Measurements from ENCODE around the gene VAT1L.
A peak's percentile ranks its signal among the peaks of the same experiment; 100 is the strongest.

Gene VAT1L

GRCh38 chr16:77843405-77843804 is 55.0 kb downstream of the VAT1L start:
- no peak for DNase-seq
- Histone ChIP-seq H3K36me3 (replicated peaks) (no peaks in the 10 kb centered on the region), H3K27me3 (replicated peaks) (no peaks in the 10 kb centered on the region), H3K27ac (no peak overlapping the region), H3K4me3 (ENCODE audit: low read depth, low read length) (no peak overlapping the region)
- in situ Hi-C loops (cut with HindIII; ENCODE audit: low pct_ligation_motif_present, low sequenced_read_pairs), result no loop called here
- no peak for TF ChIP-seq CTCF (IDR thresholded peaks at IDR 0.05; ENCODE audit: low read depth, low read length, missing control alignments)

- TF ChIP-seq CTCF (IDR thresholded peaks at IDR 0.05; ENCODE audit: low read depth, low read length, missing control alignments), result no peak
- DNase-seq, result no peak
- in situ Hi-C loops (cut with HindIII; ENCODE audit: low pct_ligation_motif_present, low sequenced_read_pairs), result no loop called here
- Histone ChIP-seq H3K27ac (no peak overlapping the region), H3K27me3 (replicated peaks) (no peaks in the 10 kb centered on the region), H3K36me3 (replicated peaks) (no peaks in the 10 kb centered on the region), H3K4me3 (ENCODE audit: low read depth, low read length) (no peak overlapping the region)
Observed at GRCh38 chr16:77844801-77845200, 56.4 kb downstream of the VAT1L start.

DNA sequence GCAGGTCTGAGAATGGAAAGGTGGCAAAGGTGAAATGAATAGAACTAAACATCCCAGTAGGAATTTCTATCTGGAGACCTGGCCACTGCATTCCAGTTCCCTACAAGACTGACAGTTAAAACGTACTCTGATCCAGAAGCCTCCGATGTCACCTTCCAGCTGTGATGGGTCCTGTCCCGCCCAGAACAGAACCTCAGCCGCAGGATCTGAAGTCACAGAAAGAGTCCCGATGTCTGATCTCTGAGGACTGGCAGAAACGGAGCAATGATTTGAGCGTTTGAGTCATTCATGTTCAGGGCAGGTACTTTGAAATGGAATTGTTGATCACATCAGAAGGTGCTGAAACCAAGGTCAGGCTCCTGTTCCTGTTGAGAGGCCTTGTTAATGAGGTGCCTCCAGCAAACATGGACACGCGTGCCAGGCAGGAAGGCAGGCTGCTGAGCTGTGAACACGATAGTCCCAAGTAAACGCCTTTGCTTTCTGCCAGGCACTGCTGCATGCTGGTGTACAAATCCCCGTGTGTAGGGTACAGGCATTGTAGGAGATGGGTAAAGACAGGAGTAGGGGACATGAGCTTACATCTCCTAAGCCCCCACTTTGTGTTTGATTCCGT is 61.4 kb downstream of the VAT1L start:
- H3K4me3 ChIP-seq (ENCODE audit: low read depth, low read length), result no peak overlapping the region
- no peaks in the 10 kb centered on the region for H3K27me3 ChIP-seq (replicated peaks)
- H3K27ac ChIP-seq, result no peak overlapping the region
- in situ Hi-C loops (cut with HindIII; ENCODE audit: low pct_ligation_motif_present, low sequenced_read_pairs), result no loop called here
- no peaks in the 10 kb centered on the region for H3K36me3 ChIP-seq (replicated peaks)
- TF ChIP-seq CTCF (IDR thresholded peaks at IDR 0.05; ENCODE audit: low read depth, low read length, missing control alignments), result no peak
- no peak for DNase-seq

DNA sequence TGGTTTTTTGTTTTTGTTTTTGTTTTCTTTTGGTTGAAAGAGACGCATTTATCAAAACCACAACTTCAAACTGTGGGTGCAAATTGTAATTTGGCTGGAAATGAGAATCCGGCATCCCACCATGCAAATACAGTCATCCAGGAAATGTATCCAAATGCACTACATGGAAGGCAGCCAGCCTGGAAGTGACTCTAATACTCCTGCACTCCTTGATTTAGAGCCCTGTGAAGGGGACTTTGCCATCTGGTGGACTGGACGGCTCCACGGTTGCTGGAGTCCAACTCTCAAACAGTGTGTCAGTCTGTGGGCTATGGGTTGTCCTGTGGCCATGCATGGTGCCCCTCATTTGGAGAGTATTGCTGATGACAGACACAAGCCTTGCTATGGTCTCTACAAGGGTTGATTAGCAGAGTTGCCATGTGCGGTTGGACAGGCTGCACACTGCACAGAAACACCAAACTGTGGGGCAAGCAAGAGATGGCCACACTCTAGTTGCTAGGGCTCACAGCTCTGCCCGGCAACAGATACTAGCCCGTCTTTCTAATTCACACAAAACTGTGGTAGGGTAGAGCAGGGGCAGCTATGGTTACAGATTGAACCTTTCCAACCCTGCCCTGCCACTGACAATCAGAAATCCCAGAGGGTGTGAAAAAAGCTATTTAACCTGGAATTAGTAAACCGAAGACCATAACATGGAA is 62.4 kb downstream of the VAT1L start:
- no peak overlapping the region for H3K27ac ChIP-seq
- no peak for DNase-seq
- peak; percentile 8 for TF ChIP-seq CTCF (IDR thresholded peaks at IDR 0.05; ENCODE audit: low read depth, low read length, missing control alignments)
- H3K4me3 ChIP-seq (ENCODE audit: low read depth, low read length), result no peak overlapping the region
- no peaks in the 10 kb centered on the region for H3K27me3 ChIP-seq (replicated peaks)
- in situ Hi-C loops (cut with HindIII; ENCODE audit: low pct_ligation_motif_present, low sequenced_read_pairs), result no loop called here
- no peaks in the 10 kb centered on the region for H3K36me3 ChIP-seq (replicated peaks)

DNA sequence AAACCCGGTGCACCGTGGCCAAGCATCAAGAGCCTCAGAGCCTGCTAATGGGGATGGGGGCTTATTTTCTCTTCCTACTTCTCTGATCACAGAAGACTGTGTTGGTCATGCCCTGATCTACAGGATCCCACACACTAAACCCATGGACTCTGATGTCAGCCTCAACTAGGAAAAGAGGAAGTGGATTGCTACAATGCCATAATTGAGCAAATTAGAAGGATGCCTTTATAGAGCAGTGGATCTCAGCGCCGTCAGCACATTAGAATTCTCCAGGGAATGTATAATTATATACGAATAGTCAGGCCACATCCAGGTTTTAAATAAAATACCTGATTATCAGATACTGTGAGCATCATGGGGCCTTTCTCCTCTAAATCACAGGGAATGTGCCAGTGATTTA is 64.8 kb downstream of the VAT1L start:
- Histone ChIP-seq H3K27ac (no peak overlapping the region), H3K27me3 (replicated peaks) (no peaks in the 10 kb centered on the region), H3K36me3 (replicated peaks) (no peaks in the 10 kb centered on the region), H3K4me3 (ENCODE audit: low read depth, low read length) (no peak overlapping the region)
- TF ChIP-seq CTCF (IDR thresholded peaks at IDR 0.05; ENCODE audit: low read depth, low read length, missing control alignments), result no peak
- in situ Hi-C loops (cut with HindIII; ENCODE audit: low pct_ligation_motif_present, low sequenced_read_pairs), result no loop called here
- DNase-seq, result no peak

Data from brain microvascular endothelial cell (primary cell).